Activated naive CD8-positive, alpha-beta T cell (primary cell): ENCODE results near the gene ARPC4.
"Not testable (repeated sequence)": the region's sequence is repeated elsewhere in the genome, so short reads cannot be mapped to it uniquely, and the experiment has no call there.

Source experiments
- H3K27ac Mint-ChIP-seq: one replicate; pipeline ENCODE4 v1.8.0; 2021; ENCODE audit warnings: mixed read lengths
- H3K27me3 Mint-ChIP-seq: one replicate; pipeline ENCODE4 v1.8.0; 2021; ENCODE audit warnings: mixed read lengths
- H3K36me3 Mint-ChIP-seq: one replicate; pipeline ENCODE4 v1.8.0; 2021; ENCODE audit warnings: mixed read lengths
- H3K4me1 Mint-ChIP-seq: one replicate; pipeline ENCODE4 v1.8.0; 2021; ENCODE audit warnings: low read depth, mixed read lengths
- H3K4me3 Mint-ChIP-seq: one replicate; pipeline ENCODE4 v1.8.0; 2021; ENCODE audit warnings: mild to moderate bottlenecking, mixed read lengths
- H3K9me3 Mint-ChIP-seq: one replicate; pipeline ENCODE4 v1.8.0; 2021; ENCODE audit warnings: low read depth, mixed read lengths

ARPC4 gene

GRCh38 chr3:9838856-9839255, 46.0 kb downstream of the ARPC4 start:
- no peak overlapping the region for H3K27ac Mint-ChIP-seq
- no peak overlapping the region for H3K4me3 Mint-ChIP-seq

GRCh38 chr3:9841015-9841414, 48.1 kb downstream of the ARPC4 start:
- H3K27me3 Mint-ChIP-seq, result no peaks in the 10 kb centered on the region
- peak overlapping the region; percentile 46 for H3K4me3 Mint-ChIP-seq
- peaks cover 3% of the 10 kb centered on the region for H3K36me3 Mint-ChIP-seq

More at GRCh38 chr3:9838856-9839255, 46.0 kb downstream of the ARPC4 start:
- peaks cover 15% of the 10 kb centered on the region for H3K4me1 Mint-ChIP-seq
- no peaks in the 10 kb centered on the region for H3K27me3 Mint-ChIP-seq
- H3K36me3 Mint-ChIP-seq, result peaks cover 6% of the 10 kb centered on the region
- H3K9me3 Mint-ChIP-seq, result no peaks in the 10 kb centered on the region

GRCh38 chr3:9843715-9844438, 51.0 kb downstream of the ARPC4 start, which contains the start of gene RPUSD3:
TSS of gene RPUSD3 (minus strand) at chr3:9844008. CDS start at chr3:9843990, 18 bp downstream.
- H3K4me1 Mint-ChIP-seq, result peaks cover 20% of the 10 kb centered on the region
- H3K27me3 Mint-ChIP-seq, result no peaks in the 10 kb centered on the region
- peak within 1 kb of the TSS; percentile 94 for H3K27ac Mint-ChIP-seq
- no peaks in the 10 kb centered on the region for H3K9me3 Mint-ChIP-seq
- H3K36me3 Mint-ChIP-seq, result peaks cover 3% of the 10 kb centered on the region
- peak within 1 kb of the TSS; percentile 96 for H3K4me3 Mint-ChIP-seq

More at GRCh38 chr3:9841015-9841414, 48.1 kb downstream of the ARPC4 start:
- no peaks in the 10 kb centered on the region for H3K9me3 Mint-ChIP-seq
- H3K4me1 Mint-ChIP-seq, result peaks cover 20% of the 10 kb centered on the region
- H3K27ac Mint-ChIP-seq, result peak overlapping the region; percentile 16

- H3K9me3 Mint-ChIP-seq, result no peaks in the 10 kb centered on the region
- peaks cover 20% of the 10 kb centered on the region for H3K4me1 Mint-ChIP-seq
- no peak overlapping the region for H3K4me3 Mint-ChIP-seq
- peaks cover 3% of the 10 kb centered on the region for H3K36me3 Mint-ChIP-seq
- no peaks in the 10 kb centered on the region for H3K27me3 Mint-ChIP-seq
- no peak overlapping the region for H3K27ac Mint-ChIP-seq
Observed at GRCh38 chr3:9846231-9846630, 53.3 kb downstream of the ARPC4 start.

- H3K9me3 Mint-ChIP-seq, result no peaks in the 10 kb centered on the region
- H3K36me3 Mint-ChIP-seq, result peaks cover 3% of the 10 kb centered on the region
- H3K4me3 Mint-ChIP-seq, result no peak overlapping the region
- H3K4me1 Mint-ChIP-seq, result peaks cover 16% of the 10 kb centered on the region
- H3K27me3 Mint-ChIP-seq, result no peaks in the 10 kb centered on the region
- no peak overlapping the region for H3K27ac Mint-ChIP-seq
Observed at GRCh38 chr3:9846931-9847488, 54.1 kb downstream of the ARPC4 start.

- H3K27ac Mint-ChIP-seq, H3K4me1 Mint-ChIP-seq, H3K9me3 Mint-ChIP-seq, H3K27me3 Mint-ChIP-seq, H3K4me3 Mint-ChIP-seq, H3K36me3 Mint-ChIP-seq: not testable (repeated sequence)
Observed at GRCh38 chr3:9847870-9848269, 55.0 kb downstream of the ARPC4 start.

- H3K27ac Mint-ChIP-seq, H3K27me3 Mint-ChIP-seq, H3K4me1 Mint-ChIP-seq, H3K36me3 Mint-ChIP-seq, H3K9me3 Mint-ChIP-seq, H3K4me3 Mint-ChIP-seq: not testable (repeated sequence)
Observed at GRCh38 chr3:9848860-9849259, 56.0 kb downstream of the ARPC4 start.

GRCh38 chr3:9851383-9851782, 58.5 kb downstream of the ARPC4 start:
- H3K27me3 Mint-ChIP-seq, H3K27ac Mint-ChIP-seq, H3K4me3 Mint-ChIP-seq, H3K9me3 Mint-ChIP-seq, H3K36me3 Mint-ChIP-seq, H3K4me1 Mint-ChIP-seq: not testable (repeated sequence)

GRCh38 chr3:9851926-9852325, 59.0 kb downstream of the ARPC4 start:
- H3K4me1 Mint-ChIP-seq, H3K9me3 Mint-ChIP-seq, H3K27ac Mint-ChIP-seq, H3K4me3 Mint-ChIP-seq, H3K27me3 Mint-ChIP-seq, H3K36me3 Mint-ChIP-seq: not testable (repeated sequence)

- no peaks in the 10 kb centered on the region for H3K4me1 Mint-ChIP-seq
- no peaks in the 10 kb centered on the region for H3K36me3 Mint-ChIP-seq
- no peaks in the 10 kb centered on the region for H3K9me3 Mint-ChIP-seq
- no peak overlapping the region for H3K4me3 Mint-ChIP-seq
- H3K27ac Mint-ChIP-seq, result no peak overlapping the region
- H3K27me3 Mint-ChIP-seq, result no peaks in the 10 kb centered on the region
Observed at GRCh38 chr3:9852528-9852927, 59.6 kb downstream of the ARPC4 start.

GRCh38 chr3:9854291-9854940, 61.5 kb downstream of the ARPC4 start:
- not testable (repeated sequence) for H3K27me3 Mint-ChIP-seq, H3K4me1 Mint-ChIP-seq, H3K36me3 Mint-ChIP-seq, H3K27ac Mint-ChIP-seq, H3K4me3 Mint-ChIP-seq, H3K9me3 Mint-ChIP-seq

GRCh38 chr3:9855594-9855993, 62.7 kb downstream of the ARPC4 start:
- Mint-ChIP-seq H3K27me3 (no peaks in the 10 kb centered on the region), H3K36me3 (no peaks in the 10 kb centered on the region), H3K4me3 (no peak overlapping the region), H3K4me1 (no peaks in the 10 kb centered on the region), H3K27ac (no peak overlapping the region), H3K9me3 (no peaks in the 10 kb centered on the region)
